ENCODE results near the gene NPIPA1.
"Not testable (repeated sequence)": the region's sequence is repeated elsewhere in the genome, so short reads cannot be mapped to it uniquely, and the experiment has no call there.

DNA sequence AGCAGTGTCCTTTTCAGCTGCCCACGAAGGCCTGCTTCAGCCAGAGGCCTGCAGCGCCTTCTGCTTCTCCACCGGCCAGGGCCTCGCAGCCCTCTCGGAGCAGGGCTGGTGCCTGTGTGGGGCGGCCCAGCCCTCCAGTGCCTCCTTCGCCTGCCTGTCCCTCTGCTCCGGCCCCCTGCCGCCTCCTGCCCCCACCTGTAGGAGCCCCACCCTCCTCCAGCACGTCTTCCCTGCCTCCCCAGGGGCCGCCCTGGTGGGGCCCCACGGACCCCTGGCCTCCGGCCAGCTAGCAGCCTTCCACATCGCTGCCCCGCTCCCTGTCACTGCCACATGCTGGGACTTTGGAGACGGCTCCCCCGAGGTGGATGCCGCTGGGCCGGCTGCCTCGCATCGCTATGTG lies 18.7 kb upstream of the NPIPA1 start:
- not testable (repeated sequence) for TF ChIP-seq ESRRA (CRISPR knock-in tag; IDR thresholded peaks at IDR 0.05; ENCODE audit: borderline replicate concordance); IRF2 (CRISPR knock-in tag; IDR thresholded peaks at IDR 0.05; ENCODE audit: borderline replicate concordance, low read depth)
- TF ChIP-seq, protein P1, sequence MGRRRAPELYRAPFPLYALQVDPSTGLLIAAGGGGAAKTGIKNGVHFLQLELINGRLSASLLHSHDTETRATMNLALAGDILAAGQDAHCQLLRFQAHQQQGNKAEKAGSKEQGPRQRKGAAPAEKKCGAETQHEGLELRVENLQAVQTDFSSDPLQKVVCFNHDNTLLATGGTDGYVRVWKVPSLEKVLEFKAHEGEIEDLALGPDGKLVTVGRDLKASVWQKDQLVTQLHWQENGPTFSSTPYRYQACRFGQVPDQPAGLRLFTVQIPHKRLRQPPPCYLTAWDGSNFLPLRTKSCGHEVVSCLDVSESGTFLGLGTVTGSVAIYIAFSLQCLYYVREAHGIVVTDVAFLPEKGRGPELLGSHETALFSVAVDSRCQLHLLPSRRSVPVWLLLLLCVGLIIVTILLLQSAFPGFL (CRISPR knock-in tag; IDR thresholded peaks at IDR 0.05; ENCODE audit: borderline replicate concordance): not testable (repeated sequence)
- TF ChIP-seq, protein P2, sequence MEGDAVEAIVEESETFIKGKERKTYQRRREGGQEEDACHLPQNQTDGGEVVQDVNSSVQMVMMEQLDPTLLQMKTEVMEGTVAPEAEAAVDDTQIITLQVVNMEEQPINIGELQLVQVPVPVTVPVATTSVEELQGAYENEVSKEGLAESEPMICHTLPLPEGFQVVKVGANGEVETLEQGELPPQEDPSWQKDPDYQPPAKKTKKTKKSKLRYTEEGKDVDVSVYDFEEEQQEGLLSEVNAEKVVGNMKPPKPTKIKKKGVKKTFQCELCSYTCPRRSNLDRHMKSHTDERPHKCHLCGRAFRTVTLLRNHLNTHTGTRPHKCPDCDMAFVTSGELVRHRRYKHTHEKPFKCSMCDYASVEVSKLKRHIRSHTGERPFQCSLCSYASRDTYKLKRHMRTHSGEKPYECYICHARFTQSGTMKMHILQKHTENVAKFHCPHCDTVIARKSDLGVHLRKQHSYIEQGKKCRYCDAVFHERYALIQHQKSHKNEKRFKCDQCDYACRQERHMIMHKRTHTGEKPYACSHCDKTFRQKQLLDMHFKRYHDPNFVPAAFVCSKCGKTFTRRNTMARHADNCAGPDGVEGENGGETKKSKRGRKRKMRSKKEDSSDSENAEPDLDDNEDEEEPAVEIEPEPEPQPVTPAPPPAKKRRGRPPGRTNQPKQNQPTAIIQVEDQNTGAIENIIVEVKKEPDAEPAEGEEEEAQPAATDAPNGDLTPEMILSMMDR (IDR thresholded peaks at IDR 0.05): not testable (repeated sequence)
- TF ChIP-seq, protein P3, sequence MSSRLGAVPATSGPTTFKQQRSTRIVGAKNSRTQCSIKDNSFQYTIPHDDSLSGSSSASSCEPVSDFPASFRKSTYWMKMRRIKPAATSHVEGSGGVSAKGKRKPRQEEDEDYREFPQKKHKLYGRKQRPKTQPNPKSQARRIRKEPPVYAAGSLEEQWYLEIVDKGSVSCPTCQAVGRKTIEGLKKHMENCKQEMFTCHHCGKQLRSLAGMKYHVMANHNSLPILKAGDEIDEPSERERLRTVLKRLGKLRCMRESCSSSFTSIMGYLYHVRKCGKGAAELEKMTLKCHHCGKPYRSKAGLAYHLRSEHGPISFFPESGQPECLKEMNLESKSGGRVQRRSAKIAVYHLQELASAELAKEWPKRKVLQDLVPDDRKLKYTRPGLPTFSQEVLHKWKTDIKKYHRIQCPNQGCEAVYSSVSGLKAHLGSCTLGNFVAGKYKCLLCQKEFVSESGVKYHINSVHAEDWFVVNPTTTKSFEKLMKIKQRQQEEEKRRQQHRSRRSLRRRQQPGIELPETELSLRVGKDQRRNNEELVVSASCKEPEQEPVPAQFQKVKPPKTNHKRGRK (CRISPR knock-in tag; IDR thresholded peaks at IDR 0.05; ENCODE audit: borderline replicate concordance): not testable (repeated sequence)
- TF ChIP-seq, protein P4, sequence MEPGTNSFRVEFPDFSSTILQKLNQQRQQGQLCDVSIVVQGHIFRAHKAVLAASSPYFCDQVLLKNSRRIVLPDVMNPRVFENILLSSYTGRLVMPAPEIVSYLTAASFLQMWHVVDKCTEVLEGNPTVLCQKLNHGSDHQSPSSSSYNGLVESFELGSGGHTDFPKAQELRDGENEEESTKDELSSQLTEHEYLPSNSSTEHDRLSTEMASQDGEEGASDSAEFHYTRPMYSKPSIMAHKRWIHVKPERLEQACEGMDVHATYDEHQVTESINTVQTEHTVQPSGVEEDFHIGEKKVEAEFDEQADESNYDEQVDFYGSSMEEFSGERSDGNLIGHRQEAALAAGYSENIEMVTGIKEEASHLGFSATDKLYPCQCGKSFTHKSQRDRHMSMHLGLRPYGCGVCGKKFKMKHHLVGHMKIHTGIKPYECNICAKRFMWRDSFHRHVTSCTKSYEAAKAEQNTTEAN (CRISPR knock-in tag; IDR thresholded peaks at IDR 0.05): not testable (repeated sequence)
